HepG2 (cell line): ENCODE measurements around the gene RBM12. TPM values are rescaled to one million over a fixed set of nuclear protein-coding genes. Genes with fewer than 3 reads are reported as not detected.

ENCODE experiments used
- ARHGAP35 ChIP-seq: sonication (generic); formaldehyde crosslinking; IDR thresholded peaks from 2 replicates; pipeline ENCODE4 v1.9.0; 2022; ENCODE audit warnings: mild to moderate bottlenecking, inconsistent platforms, moderate library complexity, missing genetic modification reagents, borderline replicate concordance
- ARNT ChIP-seq: fragments of 450-650 bp; IDR thresholded peaks from 2 replicates; pipeline ENCODE4 v1.6.1; 2017
- HDAC2 ChIP-seq: sonication (generic); formaldehyde crosslinking; IDR thresholded peaks from 2 replicates; pipeline ENCODE4 v1.4.0; 2020; ENCODE audit warnings: missing genetic modification reagents
- KLF11 ChIP-seq: IDR thresholded peaks from 2 replicates; pipeline ENCODE4 v1.6.1; 2016; ENCODE audit warnings: missing compliant biosample characterization
- KLF6 ChIP-seq: IDR thresholded peaks from 2 replicates; pipeline ENCODE4 v1.8.0; 2016; ENCODE audit warnings: missing biosample characterization, missing genetic modification reagents
- MED13 ChIP-seq: sonication (generic); formaldehyde crosslinking; IDR thresholded peaks from 2 replicates; pipeline ENCODE4 v1.5.0; 2020; ENCODE audit warnings: missing genetic modification reagents
- MIER3 ChIP-seq: IDR thresholded peaks from 2 replicates; pipeline ENCODE4 v1.6.1; 2016; ENCODE audit warnings: missing compliant biosample characterization, borderline replicate concordance
- NFIC ChIP-seq: IDR thresholded peaks from 2 replicates; pipeline ENCODE4 v1.6.1; 2012; ENCODE audit warnings: mild to moderate bottlenecking, low read length, inconsistent platforms
- PCBP2 ChIP-seq: fragments of 200-400 bp; formaldehyde crosslinking; optimal IDR thresholded peaks from 2 replicates; pipeline ENCODE3; 2018; ENCODE audit warnings: low read length, low read depth; ENCODE audit not compliant: poor library complexity, severe bottlenecking
- POLR2A ChIP-seq, 2 experiments: IDR thresholded peaks; 2 replicates each; pipeline ENCODE4 v1.6.1; 2011; ENCODE audit warnings: low read depth in 2 of 2, low read length in 2 of 2, mild to moderate bottlenecking in 1 of 2, moderate library complexity in 1 of 2; ENCODE audit not compliant: insufficient read depth in 1 of 2
- POLR2AphosphoS2 ChIP-seq: IDR thresholded peaks from 2 replicates; pipeline ENCODE4 v1.6.1; 2011; ENCODE audit warnings: low read depth, low read length, improper control_type of control experiment
- RAD21 ChIP-seq: fragments of 450-650 bp; formaldehyde crosslinking; IDR thresholded peaks from 2 replicates; pipeline ENCODE4 v1.5.0; 2020; ENCODE audit warnings: mild to moderate bottlenecking
- SMAD3 ChIP-seq: sonication (generic); formaldehyde crosslinking; IDR thresholded peaks from 2 replicates; pipeline ENCODE4 v1.4.0; 2020; ENCODE audit warnings: missing genetic modification reagents
- TOPORS ChIP-seq: sonication (generic); formaldehyde crosslinking; IDR thresholded peaks from 2 replicates; pipeline ENCODE4 v1.8.0; 2023; ENCODE audit warnings: mild to moderate bottlenecking, missing genetic modification reagents
- ZNF124 ChIP-seq: sonication (generic); formaldehyde crosslinking; IDR thresholded peaks from 2 replicates; pipeline ENCODE4 v1.4.0; 2020; ENCODE audit warnings: missing genetic modification reagents
- ZNF292 ChIP-seq: sonication (generic); formaldehyde crosslinking; IDR thresholded peaks from 2 replicates; pipeline ENCODE4 v1.8.1; 2022; ENCODE audit warnings: mild to moderate bottlenecking, low read depth, missing genetic modification reagents, borderline replicate concordance
- ZNF343 ChIP-seq: sonication (generic); formaldehyde crosslinking; IDR thresholded peaks from 2 replicates; pipeline ENCODE4 v1.4.0; 2020; ENCODE audit warnings: mild to moderate bottlenecking, missing genetic modification reagents
- polyA plus RNA-seq, 8 experiments: library from polyadenylated mRNA; depleted of rRNA in 3 of 8; stranded (reverse) in 7 of 8; unstranded in 1 of 8; fragments of >200 nt; fragmentation: Illumina TruSeq in 4 of 8; extraction: Trizol in 4 of 8; gene quantifications; 2 replicates each; pipeline versions ENCODE4 v1.2.1 to v1.2.3, GENCODE V29; 2011 to 2016; ENCODE audit warnings: low read depth in 4 of 8, missing spikeins in 1 of 8, mixed read lengths in 1 of 8; ENCODE audit not compliant: insufficient read depth in 1 of 8
- total RNA-seq, 5 experiments: library from RNA; depleted of rRNA; stranded (reverse); fragments of >200 nt; fragmentation: Illumina TruSeq; extraction: Trizol; gene quantifications; 2 replicates each; pipeline ENCODE4 v1.2.3, GENCODE V29; 2016; ENCODE audit warnings: low read depth in 1 of 5
- TF ChIP-seq, protein P1 (sequence below): sonication (generic); formaldehyde crosslinking; IDR thresholded peaks from 2 replicates; pipeline ENCODE4 v1.8.0; 2022; ENCODE audit warnings: mild to moderate bottlenecking, missing genetic modification reagents
- TF ChIP-seq, protein P2 (sequence below): sonication (generic); formaldehyde crosslinking; IDR thresholded peaks from 2 replicates; pipeline ENCODE4 v1.4.0; 2020; ENCODE audit warnings: missing genetic modification reagents; ENCODE audit errors: not compliant biosample characterization
- TF ChIP-seq, protein P3 (sequence below): sonication (generic); formaldehyde crosslinking; conservative IDR thresholded peaks from 2 replicates; pipeline ENCODE4 v1.4.0; 2020; ENCODE audit warnings: missing genetic modification reagents
- TF ChIP-seq, protein P4 (sequence below): sonication (generic); formaldehyde crosslinking; IDR thresholded peaks from 2 replicates; pipeline ENCODE4 v1.5.1; 2020; ENCODE audit warnings: mild to moderate bottlenecking, missing genetic modification reagents, moderate library complexity

RBM12 gene
- total and polyA plus RNA-seq, 2 of the 13 experiments (the other 11 are each of a cell fraction or from before 2014, with no cell fraction given) = 97.9 to 104 TPM

DNA sequence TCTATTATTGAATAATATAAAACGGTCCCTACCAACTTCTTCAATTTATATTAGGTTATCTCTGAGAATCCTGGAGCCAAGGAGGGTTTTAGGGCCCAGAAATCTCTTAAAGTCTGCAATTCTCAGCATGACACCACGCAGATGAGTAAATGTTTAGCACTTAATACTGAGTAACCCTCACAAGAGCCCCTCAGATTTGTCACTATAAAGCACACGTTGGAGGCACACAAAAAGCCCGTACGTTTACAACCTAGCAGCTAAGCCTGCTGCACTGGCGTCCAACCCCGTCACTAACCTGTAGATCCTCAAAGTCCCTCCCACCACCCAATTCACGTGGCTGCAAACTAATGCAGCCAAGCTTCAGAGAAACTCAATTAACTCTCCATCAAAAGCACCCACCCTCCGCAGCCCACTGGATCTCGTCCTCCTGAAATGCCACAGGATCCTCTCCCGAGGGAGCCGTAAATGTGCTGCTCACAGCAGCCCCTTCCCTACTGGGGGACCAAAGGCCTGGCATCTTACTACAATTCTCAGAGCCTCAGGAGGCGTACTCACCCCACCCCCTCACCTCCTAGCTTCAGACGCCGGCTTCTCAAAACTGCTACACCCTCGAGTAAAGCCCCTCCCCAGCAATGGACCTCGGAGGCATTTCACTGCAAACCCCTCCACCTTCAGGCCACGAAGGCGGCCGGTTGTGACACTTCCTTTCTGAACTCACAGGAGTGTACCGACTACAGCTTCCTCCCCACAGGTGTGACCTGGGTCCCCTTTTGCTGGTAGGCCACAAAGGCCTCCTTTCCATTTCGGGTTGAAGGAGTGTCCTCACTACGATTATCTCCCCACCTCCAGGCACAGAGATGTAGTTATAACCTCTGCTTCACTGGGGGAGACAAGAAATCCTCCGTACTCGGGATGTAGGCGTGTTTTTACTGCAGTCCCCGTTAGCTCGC is 909 bp downstream of the RBM12 start (continued):
- TF ChIP-seq PCBP2 (no peak), POLR2A (IDR thresholded peaks at IDR 0.05; ENCODE audit: insufficient read depth in 1 of 2, low read depth in 2 of 2, low read length in 2 of 2) (peak in 1 of 2 experiments; percentile 72; a peak in 3 of 4 replicates), TOPORS (CRISPR knock-in tag) (peak; percentile 10; the same call in 1 of the 2 replicates), MIER3 (CRISPR knock-in tag) (0 out of 2 replicates have a peak, but pooled peaks have one; percentile 17), KLF6 (CRISPR knock-in tag) (no peak), RAD21 (CRISPR knock-in tag) (peak; percentile 25; the same call in 1 of the 2 replicates), SMAD3 (CRISPR knock-in tag) (0 out of 2 replicates have a peak, but pooled peaks have one; percentile 63), ARHGAP35 (CRISPR knock-in tag) (no peak; the same call in 1 of the 2 replicates), ZNF343 (CRISPR knock-in tag) (no peak), MED13 (no peak), KLF11 (CRISPR knock-in tag) (0 out of 2 replicates have a peak, but pooled peaks have one; percentile 29), ZNF124 (CRISPR knock-in tag) (peak; percentile 33; the same call in 1 of the 2 replicates), HDAC2 (CRISPR knock-in tag) (no peak), ZNF292 (CRISPR knock-in tag) (0 out of 2 replicates have a peak, but pooled peaks have one; percentile 6), NFIC (no peak; the same call in 1 of the 2 replicates), ARNT (no peak), POLR2AphosphoS2 (0 out of 2 replicates have a peak, but pooled peaks have one; percentile 17)
- TF ChIP-seq, protein P1, sequence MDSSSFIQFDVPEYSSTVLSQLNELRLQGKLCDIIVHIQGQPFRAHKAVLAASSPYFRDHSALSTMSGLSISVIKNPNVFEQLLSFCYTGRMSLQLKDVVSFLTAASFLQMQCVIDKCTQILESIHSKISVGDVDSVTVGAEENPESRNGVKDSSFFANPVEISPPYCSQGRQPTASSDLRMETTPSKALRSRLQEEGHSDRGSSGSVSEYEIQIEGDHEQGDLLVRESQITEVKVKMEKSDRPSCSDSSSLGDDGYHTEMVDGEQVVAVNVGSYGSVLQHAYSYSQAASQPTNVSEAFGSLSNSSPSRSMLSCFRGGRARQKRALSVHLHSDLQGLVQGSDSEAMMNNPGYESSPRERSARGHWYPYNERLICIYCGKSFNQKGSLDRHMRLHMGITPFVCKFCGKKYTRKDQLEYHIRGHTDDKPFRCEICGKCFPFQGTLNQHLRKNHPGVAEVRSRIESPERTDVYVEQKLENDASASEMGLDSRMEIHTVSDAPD (CRISPR knock-in tag) = no peak; the same call in 1 of the 2 replicates
- TF ChIP-seq, protein P2, sequence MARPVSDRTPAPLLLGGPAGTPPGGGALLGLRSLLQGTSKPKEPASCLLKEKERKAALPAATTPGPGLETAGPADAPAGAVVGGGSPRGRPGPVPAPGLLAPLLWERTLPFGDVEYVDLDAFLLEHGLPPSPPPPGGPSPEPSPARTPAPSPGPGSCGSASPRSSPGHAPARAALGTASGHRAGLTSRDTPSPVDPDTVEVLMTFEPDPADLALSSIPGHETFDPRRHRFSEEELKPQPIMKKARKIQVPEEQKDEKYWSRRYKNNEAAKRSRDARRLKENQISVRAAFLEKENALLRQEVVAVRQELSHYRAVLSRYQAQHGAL (CRISPR knock-in tag) = no peak
- TF ChIP-seq, protein P3, sequence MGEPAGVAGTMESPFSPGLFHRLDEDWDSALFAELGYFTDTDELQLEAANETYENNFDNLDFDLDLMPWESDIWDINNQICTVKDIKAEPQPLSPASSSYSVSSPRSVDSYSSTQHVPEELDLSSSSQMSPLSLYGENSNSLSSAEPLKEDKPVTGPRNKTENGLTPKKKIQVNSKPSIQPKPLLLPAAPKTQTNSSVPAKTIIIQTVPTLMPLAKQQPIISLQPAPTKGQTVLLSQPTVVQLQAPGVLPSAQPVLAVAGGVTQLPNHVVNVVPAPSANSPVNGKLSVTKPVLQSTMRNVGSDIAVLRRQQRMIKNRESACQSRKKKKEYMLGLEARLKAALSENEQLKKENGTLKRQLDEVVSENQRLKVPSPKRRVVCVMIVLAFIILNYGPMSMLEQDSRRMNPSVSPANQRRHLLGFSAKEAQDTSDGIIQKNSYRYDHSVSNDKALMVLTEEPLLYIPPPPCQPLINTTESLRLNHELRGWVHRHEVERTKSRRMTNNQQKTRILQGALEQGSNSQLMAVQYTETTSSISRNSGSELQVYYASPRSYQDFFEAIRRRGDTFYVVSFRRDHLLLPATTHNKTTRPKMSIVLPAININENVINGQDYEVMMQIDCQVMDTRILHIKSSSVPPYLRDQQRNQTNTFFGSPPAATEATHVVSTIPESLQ (CRISPR knock-in tag) = no peak
- TF ChIP-seq, protein P4, sequence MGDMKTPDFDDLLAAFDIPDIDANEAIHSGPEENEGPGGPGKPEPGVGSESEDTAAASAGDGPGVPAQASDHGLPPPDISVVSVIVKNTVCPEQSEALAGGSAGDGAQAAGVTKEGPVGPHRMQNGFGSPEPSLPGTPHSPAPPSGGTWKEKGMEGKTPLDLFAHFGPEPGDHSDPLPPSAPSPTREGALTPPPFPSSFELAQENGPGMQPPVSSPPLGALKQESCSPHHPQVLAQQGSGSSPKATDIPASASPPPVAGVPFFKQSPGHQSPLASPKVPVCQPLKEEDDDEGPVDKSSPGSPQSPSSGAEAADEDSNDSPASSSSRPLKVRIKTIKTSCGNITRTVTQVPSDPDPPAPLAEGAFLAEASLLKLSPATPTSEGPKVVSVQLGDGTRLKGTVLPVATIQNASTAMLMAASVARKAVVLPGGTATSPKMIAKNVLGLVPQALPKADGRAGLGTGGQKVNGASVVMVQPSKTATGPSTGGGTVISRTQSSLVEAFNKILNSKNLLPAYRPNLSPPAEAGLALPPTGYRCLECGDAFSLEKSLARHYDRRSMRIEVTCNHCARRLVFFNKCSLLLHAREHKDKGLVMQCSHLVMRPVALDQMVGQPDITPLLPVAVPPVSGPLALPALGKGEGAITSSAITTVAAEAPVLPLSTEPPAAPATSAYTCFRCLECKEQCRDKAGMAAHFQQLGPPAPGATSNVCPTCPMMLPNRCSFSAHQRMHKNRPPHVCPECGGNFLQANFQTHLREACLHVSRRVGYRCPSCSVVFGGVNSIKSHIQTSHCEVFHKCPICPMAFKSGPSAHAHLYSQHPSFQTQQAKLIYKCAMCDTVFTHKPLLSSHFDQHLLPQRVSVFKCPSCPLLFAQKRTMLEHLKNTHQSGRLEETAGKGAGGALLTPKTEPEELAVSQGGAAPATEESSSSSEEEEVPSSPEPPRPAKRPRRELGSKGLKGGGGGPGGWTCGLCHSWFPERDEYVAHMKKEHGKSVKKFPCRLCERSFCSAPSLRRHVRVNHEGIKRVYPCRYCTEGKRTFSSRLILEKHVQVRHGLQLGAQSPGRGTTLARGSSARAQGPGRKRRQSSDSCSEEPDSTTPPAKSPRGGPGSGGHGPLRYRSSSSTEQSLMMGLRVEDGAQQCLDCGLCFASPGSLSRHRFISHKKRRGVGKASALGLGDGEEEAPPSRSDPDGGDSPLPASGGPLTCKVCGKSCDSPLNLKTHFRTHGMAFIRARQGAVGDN (CRISPR knock-in tag) = no peak
